K562 (cell line): ENCODE data around the gene HIP1R. TPM values are rescaled to one million over a fixed set of nuclear protein-coding genes. Genes with fewer than 3 reads are reported as not detected.

ENCODE experiments used
- KLF6 ChIP-seq: fragments of 250-450 bp; sonication (Bioruptor Pico); IDR thresholded peaks from 2 replicates; pipeline ENCODE4 v1.4.0; 2020; ENCODE audit warnings: mild to moderate bottlenecking, moderate library complexity, borderline replicate concordance
- NFRKB ChIP-seq: fragments of 450-650 bp; IDR thresholded peaks from 2 replicates; pipeline ENCODE4 v1.6.1; 2016; ENCODE audit warnings: low read depth
- ZNF644 ChIP-seq: fragments of 200-800 bp; sonication (Bioruptor generic); IDR thresholded peaks from 2 replicates; pipeline ENCODE4 v1.6.1; 2016; ENCODE audit warnings: low read depth, missing genetic modification characterization, missing compliant biosample characterization
- polyA plus RNA-seq, 8 experiments: library from polyadenylated mRNA; depleted of rRNA in 4 of 8; stranded (reverse) in 5 of 8; unstranded in 3 of 8; fragments of >200 nt; fragmentation: Nextera tagmentation in 2 of 8; fragmentation: Illumina TruSeq in 1 of 8; extraction: Ambion mirVana in 2 of 8; extraction: Trizol in 1 of 8; gene quantifications; 2 replicates each; pipeline versions ENCODE4 v1.2.1 to v1.2.3, GENCODE V29; 2011 to 2014; ENCODE audit warnings: inconsistent platforms in 1 of 8, missing spikeins in 1 of 8
- total RNA-seq, 7 experiments: library from RNA; depleted of rRNA in 6 of 7; stranded (reverse); fragments of >200 nt in 6 of 7; fragmentation: Illumina TruSeq in 2 of 7; extraction: Trizol in 2 of 7; gene quantifications; 2 replicates each; pipeline versions ENCODE4 v1.2.1 to v1.2.3, GENCODE V29; 2011 to 2021; ENCODE audit warnings: low replicate concordance in 1 of 7
- TF ChIP-seq, protein P1 (sequence below): sonication (generic); formaldehyde crosslinking; IDR thresholded peaks from 2 replicates; pipeline ENCODE4 v1.8.1; 2023; ENCODE audit warnings: mild to moderate bottlenecking, missing genetic modification reagents
- TF ChIP-seq, protein P2 (sequence below), 2 experiments: fragments of 450-650 bp; IDR thresholded peaks; 2 replicates each; pipeline ENCODE4 v1.6.1; 2016; ENCODE audit warnings: mild to moderate bottlenecking in 2 of 2, borderline replicate concordance in 1 of 2, low read depth in 1 of 2, moderate library complexity in 1 of 2

The HIP1R gene
- total and polyA plus RNA-seq, 9 of the 15 experiments (the other 6 are each of a cell fraction or from before 2014, with no cell fraction given) = 0.15 to 31.0 (median 14.2) TPM

DNA sequence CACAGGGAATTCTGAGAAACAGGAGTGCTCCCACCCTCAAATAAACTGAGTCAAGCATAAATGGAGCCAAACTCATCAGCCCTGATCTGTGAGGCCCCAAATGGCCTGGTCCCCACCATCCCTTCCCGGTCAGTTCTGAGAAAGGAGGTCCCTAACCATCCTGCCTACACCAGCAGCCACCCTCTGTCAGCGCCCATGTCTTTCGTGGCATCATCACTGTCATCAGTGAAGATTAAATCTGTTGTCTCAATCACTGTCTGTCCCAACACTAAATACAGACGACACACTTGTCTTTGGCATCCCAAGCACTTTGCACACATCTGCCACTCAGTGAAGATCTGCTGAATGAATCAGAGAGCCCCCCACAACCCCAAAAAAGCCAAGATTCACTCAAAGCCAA, 38.3 kb downstream of the HIP1R start (continued):
- TF ChIP-seq, protein P1, sequence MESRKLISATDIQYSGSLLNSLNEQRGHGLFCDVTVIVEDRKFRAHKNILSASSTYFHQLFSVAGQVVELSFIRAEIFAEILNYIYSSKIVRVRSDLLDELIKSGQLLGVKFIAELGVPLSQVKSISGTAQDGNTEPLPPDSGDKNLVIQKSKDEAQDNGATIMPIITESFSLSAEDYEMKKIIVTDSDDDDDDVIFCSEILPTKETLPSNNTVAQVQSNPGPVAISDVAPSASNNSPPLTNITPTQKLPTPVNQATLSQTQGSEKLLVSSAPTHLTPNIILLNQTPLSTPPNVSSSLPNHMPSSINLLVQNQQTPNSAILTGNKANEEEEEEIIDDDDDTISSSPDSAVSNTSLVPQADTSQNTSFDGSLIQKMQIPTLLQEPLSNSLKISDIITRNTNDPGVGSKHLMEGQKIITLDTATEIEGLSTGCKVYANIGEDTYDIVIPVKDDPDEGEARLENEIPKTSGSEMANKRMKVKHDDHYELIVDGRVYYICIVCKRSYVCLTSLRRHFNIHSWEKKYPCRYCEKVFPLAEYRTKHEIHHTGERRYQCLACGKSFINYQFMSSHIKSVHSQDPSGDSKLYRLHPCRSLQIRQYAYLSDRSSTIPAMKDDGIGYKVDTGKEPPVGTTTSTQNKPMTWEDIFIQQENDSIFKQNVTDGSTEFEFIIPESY (CRISPR knock-in tag) = no peak
- TF ChIP-seq, protein P2, sequence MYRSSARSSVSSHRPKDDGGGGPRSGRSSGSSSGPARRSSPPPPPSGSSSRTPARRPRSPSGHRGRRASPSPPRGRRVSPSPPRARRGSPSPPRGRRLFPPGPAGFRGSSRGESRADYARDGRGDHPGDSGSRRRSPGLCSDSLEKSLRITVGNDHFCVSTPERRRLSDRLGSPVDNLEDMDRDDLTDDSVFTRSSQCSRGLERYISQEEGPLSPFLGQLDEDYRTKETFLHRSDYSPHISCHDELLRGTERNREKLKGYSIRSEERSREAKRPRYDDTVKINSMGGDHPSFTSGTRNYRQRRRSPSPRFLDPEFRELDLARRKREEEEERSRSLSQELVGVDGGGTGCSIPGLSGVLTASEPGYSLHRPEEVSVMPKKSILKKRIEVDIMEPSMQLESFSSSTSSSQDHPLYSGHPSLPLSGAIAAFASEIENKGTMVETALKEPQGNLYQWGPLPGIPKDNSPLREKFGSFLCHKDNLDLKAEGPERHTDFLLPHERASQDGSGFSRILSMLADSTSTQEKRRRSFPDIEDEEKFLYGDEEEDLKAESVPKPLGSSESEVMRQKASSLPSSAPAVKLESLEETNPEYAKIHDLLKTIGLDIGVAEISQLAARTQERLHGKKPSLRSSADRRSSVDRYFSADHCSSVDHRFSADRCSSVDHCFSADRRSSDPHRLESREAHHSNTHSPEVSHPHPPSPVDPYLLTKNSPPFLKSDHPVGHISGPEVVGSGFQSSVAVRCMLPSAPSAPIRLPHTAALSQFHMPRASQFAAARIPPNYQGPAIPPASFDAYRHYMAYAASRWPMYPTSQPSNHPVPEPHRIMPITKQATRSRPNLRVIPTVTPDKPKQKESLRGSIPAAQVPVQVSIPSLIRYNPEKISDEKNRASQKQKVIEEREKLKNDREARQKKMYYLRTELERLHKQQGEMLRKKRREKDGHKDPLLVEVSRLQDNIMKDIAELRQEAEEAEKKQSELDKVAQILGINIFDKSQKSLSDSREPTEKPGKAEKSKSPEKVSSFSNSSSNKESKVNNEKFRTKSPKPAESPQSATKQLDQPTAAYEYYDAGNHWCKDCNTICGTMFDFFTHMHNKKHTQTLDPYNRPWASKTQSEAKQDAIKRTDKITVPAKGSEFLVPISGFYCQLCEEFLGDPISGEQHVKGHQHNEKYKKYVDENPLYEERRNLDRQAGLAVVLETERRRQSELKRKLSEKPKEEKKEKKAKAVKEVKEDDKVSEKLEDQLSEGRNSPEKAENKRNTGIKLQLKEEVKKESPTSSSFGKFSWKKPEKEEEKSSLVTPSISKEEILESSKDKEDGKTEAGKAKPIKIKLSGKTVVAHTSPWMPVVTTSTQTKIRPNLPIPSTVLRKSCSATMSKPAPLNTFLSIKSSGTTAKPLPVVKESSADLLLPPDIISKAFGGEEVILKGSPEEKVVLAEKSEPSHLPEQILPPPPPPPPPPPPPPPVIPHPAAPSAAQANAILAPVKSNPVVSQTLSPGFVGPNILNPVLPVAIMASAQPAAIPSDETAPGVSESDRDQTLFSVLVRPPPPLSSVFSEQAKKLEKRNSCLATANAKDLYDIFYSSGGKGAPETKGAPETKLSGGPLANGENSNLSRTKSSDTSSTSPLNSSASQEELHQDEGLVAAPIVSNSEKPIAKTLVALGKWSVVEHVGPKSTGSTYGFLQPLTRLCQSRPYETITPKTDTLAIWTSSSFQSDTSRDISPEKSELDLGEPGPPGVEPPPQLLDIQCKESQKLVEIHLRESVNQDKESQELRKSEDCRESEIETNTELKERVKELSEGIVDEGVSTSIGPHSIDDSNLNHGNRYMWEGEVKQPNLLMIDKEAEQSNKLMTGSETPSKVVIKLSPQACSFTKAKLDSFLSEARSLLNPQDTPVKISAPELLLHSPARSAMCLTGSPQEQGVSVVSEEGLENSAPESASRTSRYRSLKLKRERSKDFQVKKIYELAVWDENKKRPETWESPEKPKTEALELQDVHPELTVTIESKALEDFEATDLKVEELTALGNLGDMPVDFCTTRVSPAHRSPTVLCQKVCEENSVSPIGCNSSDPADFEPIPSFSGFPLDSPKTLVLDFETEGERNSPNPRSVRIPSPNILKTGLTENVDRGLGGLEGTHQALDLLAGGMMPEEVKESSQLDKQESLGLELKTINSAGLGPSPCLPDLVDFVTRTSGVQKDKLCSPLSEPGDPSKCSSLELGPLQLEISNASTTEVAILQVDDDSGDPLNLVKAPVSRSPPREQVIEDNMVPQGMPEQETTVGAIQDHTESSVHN (IDR thresholded peaks at IDR 0.05; ENCODE audit: borderline replicate concordance in 1 of 2, low read depth in 1 of 2) = no peak
- no peak for TF ChIP-seq KLF6 (CRISPR knock-in tag)
- TF ChIP-seq NFRKB = no peak
- TF ChIP-seq ZNF644 (tag) = no peak
